GM19025 (cell line): Measurements from ENCODE around the gene ZNF837.
"Not testable (repeated sequence)": the region's sequence is repeated elsewhere in the genome, so short reads cannot be mapped to it uniquely, and the experiment has no call there.

ENCODE experiments used
- ATAC-seq: cut with Tn5 transposase; IDR thresholded peaks from one replicate; pipeline ENCODE4 v1.9.1; 2021; ENCODE audit warnings: mild to moderate bottlenecking, low read depth, moderate library complexity; ENCODE audit not compliant: unreplicated experiment

The ZNF837 gene

GRCh38 chr19:58380662-58381459 is at the start of gene ZNF837:
Gene ZNF837, minus strand, starts transcription at chr19:58381030. Its CDS starts 11,698 bp downstream, at chr19:58369332.
- peak; percentile 76 for ATAC-seq

- no peak for ATAC-seq
These were observed 48.9 kb upstream of the ZNF837 start for GRCh38 chr19:58429745-58430144.

GRCh38 chr19:58428617-58429016 is 47.8 kb upstream of the ZNF837 start:
- ATAC-seq: no peak

GRCh38 chr19:58417071-58417470 is 36.2 kb upstream of the ZNF837 start:
- ATAC-seq: no peak

- ATAC-seq: no peak
These were observed 35.8 kb upstream of the ZNF837 start for GRCh38 chr19:58416604-58417003.

- no peak for ATAC-seq
These were observed 28.4 kb upstream of the ZNF837 start for GRCh38 chr19:58409010-58409790.

- ATAC-seq: peak; percentile 92
These were observed 27.6 kb upstream of the ZNF837 start, which contains the start of gene ZNF584 for GRCh38 chr19:58408152-58409009. Gene ZNF584, plus strand, starts transcription at chr19:58408649. Its CDS starts 499 bp downstream, at chr19:58409148.

GRCh38 chr19:58407658-58408151 is 26.9 kb upstream of the ZNF837 start:
- ATAC-seq: no peak

GRCh38 chr19:58406818-58407657 is 26.2 kb upstream of the ZNF837 start:
- no peak for ATAC-seq

- not testable (repeated sequence) for ATAC-seq
These were observed 23.2 kb upstream of the ZNF837 start for GRCh38 chr19:58403920-58404478.

- ATAC-seq: no peak
These were observed 21.1 kb upstream of the ZNF837 start for GRCh38 chr19:58401840-58402421.

GRCh38 chr19:58400916-58401839 is 20.3 kb upstream of the ZNF837 start:
- ATAC-seq: peak; percentile 95

- ATAC-seq: no peak
These were observed 19.6 kb upstream of the ZNF837 start for GRCh38 chr19:58400316-58400915.

GRCh38 chr19:58399903-58400302 is 19.1 kb upstream of the ZNF837 start:
- no peak for ATAC-seq

GRCh38 chr19:58398545-58398944 is 17.7 kb upstream of the ZNF837 start:
- ATAC-seq: no peak

- no peak for ATAC-seq
These were observed 17.3 kb upstream of the ZNF837 start for GRCh38 chr19:58398087-58398486.

- ATAC-seq: no peak
These were observed 16.8 kb upstream of the ZNF837 start for GRCh38 chr19:58397533-58398037.
